NCI-H2107 (cell line): ENCODE data around the gene CENPP.

Source experiments
- DNase-seq: peaks from one replicate; lab custom pipeline; 2025; lab: John Stamatoyannopoulos, UW

CENPP gene

GRCh38 chr9:92426501-92427145 lies 100.9 kb downstream of the CENPP start:
- DNase-seq, result no peak

DNA sequence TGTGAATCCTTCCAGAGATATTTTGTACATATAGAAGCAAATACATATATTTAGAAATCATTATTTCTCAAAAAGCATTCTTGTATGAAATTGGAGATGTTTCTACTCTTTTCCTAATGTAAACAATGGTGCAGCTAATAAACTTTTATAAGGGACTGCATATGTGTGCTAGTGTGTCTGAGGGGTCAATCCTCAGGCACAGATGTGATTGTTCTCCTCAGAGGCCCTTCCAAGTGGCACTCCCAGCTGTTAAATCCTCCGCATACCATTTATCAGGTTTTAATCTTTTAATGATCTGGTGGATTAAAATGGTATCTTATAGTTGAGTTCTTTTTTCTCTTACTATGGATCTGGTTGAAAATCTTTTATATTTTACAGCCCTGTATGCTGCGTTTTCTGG lies 104.1 kb downstream of the CENPP start:
- DNase-seq, result no peak

- DNase-seq, result no peak
Observed at GRCh38 chr9:92432350-92432749, 106.6 kb downstream of the CENPP start.

DNA sequence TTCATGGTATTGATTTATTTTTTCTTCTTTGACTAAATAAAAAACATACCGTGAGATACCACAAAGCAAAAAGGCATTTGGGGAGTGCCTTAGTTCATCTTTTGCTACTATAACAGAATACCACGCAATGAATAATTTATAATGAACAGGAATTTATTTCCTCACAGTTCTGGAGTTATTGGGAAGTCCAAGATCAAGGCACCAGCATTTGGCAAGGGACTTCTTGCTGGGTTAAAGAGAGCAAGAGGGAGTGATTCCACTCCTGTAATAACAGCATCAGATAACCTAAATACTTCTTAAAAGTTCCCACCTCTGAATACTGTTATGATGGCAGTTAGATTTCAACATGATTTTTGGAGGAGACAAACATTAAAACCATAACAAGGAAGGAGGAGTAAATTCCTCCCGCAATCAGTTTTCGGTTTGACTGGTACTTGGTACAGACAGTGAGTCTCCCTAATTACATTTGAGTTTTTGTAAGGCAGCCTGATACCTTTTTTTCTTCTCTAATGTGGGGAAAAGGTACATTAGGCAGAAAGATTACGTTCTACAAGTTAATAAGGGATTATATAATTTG lies 107.3 kb downstream of the CENPP start:
- DNase-seq, result no peak

GRCh38 chr9:92435263-92435662 lies 109.5 kb downstream of the CENPP start:
- no peak for DNase-seq

DNA sequence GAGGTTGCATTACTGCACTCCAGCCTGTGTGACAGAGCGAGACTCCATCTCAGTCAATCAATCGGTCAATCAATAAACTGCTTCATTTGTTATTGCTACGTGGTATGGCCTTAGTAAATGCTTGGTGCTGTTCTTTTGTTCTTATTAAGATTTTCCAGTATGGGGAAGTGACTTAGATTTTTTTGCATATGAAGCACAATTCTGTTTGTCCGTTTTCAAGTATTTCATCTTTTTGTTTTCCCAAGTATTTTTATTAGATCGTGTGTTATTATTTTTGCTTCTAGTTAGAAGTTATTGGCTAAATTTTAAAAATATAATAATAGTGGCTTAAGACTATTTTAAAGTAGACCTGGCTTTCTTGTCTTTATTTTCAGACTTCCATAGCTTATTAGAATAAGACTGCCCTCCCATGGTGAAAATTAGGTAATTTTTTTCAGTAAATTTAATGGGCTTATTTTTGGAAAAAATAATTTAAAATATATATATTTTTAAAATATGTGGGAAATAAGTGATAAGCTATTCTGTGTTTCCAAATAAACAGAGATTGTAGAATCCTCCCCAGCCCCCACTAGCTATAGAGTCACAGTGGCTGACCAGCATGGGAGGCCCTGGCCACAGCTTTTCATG lies 113.3 kb downstream of the CENPP start:
- no peak for DNase-seq

- DNase-seq, result no peak
Observed at GRCh38 chr9:92439921-92440750, 114.4 kb downstream of the CENPP start.

DNA sequence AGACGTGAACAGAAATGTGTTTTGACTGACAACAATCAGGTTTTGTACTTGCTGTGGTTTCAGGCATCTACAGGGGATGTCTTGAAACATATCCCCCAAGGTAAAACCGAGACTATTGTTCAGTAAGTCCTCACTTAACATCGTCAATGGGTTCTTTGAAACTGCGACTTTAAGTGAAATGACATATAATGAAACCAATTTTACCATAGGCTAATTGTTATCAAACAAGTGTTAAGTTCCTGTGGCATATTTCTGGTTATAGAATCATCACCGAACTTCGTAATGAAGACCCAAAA lies 114.9 kb downstream of the CENPP start:
- DNase-seq, result no peak

DNA sequence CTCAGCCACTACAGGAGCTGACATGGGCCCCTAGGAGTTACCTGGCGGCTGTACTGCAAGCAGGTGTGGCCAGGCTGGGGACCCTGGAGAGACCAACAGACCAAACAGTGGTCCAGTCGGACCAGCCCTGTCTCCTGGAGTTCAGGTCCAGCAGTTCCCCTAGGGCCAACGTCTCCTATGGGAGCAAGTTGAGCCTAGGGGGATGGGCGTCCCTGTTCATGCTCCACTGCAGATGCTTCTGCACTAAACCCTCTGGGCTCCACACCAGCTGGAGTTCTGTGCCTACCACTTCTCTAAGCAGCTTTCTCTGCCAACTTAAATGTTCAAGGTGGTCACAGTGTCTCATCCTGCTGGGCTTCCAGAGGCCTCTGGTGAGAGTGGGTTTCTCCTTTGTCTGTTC lies 119.1 kb downstream of the CENPP start:
- DNase-seq, result no peak

DNA sequence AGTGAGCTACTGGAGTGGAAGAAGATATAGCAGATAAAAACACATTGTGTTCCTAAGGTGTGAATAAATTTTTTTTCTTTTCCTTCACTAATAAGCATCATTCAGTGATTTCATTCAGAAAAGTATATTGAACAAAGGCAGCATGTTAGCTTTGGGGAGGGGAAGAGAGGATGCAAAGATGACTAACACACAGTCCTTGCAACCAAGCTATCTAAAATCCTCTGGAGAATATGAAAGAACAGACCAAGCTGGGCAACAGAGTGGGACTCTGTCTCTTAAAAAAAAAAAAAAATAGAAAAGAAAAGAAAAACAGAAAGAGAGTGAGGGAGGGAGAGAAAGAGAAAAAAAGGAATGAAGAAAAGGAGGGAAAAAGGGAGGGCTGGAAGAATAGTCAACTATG lies 120.8 kb downstream of the CENPP start:
- DNase-seq, result no peak

GRCh38 chr9:92455217-92455616 lies 129.5 kb downstream of the CENPP start:
- no peak for DNase-seq

GRCh38 chr9:92457576-92457975 lies 131.8 kb downstream of the CENPP start:
- no peak for DNase-seq

- no peak for DNase-seq
Observed at GRCh38 chr9:92463387-92463786, 137.6 kb downstream of the CENPP start.

DNA sequence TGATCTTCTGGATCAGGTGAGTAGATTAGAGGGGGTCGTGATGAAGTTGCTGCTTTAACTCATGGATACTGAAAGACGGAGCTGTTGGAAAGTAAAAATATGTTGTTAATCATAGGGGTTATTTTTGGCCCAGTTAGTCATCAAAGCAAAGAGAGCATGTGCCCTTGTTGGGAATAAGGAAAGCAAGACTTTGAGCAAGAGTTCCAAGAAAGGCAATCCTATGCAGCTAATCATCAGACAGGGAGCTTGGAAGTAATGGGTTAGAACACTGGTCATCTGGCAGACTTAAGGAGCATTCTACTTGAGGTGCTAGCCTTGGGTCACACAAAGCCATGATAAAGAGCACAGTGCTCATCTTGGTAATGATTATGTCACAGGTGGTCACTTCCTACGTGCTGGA lies 138.2 kb downstream of the CENPP start:
- no peak for DNase-seq

DNA sequence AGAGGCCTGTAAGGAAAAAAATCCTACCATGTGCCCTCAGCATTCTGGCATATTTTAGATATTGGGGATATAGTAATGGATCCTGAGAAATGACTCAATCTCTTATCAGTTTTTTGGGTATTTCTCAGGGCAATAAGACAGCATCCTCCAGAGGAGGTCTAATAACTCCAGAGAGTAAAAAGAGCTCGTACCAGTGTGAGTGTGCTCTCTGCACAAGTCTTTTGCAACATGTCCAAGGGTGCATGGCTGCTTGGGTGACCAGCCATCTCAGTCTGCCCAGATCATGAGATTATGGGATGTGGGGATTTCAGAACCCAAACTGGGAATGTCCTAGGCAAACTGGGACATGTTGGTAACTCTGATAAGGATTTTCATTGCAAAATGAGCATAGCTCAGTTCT lies 141.3 kb downstream of the CENPP start:
- no peak for DNase-seq

DNA sequence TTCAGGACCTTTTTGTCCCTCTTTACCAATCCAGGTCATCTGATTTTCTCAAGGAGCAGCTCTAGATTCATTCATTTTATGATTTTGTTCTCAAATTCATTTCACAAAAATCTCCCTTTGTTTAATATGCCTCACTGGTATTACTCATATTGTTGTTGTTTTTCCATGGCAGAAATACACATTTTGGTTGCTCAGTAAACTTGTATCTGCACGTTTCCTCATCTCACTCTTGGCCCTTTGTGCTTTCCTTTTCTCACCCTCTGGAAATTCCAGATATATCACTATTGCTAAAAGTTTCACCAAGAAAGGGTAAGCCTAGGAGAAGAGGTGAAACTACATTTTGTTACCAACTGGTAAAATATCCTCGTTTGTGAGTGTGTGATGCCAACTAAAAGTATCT lies 141.8 kb downstream of the CENPP start:
- no peak for DNase-seq

DNA sequence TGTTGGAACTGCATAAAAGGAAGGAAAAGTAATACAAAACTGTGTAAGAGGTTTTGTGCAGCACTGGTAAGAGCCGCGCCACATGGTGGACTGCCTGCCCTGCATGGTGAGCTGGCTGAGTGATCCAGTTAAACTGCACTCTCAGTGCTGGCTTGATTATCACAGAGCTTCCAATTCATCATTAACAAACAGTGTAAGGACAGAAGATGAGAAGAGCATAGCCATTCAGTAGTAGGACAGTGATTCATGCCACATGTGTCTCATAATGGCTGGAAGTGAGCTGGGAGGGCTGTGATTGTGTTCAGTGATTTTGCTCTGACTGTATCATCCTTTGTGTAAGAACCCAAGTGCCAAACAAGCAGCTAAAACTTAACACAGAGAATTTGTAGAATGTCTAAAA lies 142.5 kb downstream of the CENPP start:
- no peak for DNase-seq

- DNase-seq, result no peak
Observed at GRCh38 chr9:92474587-92474986, 148.8 kb downstream of the CENPP start.

DNA sequence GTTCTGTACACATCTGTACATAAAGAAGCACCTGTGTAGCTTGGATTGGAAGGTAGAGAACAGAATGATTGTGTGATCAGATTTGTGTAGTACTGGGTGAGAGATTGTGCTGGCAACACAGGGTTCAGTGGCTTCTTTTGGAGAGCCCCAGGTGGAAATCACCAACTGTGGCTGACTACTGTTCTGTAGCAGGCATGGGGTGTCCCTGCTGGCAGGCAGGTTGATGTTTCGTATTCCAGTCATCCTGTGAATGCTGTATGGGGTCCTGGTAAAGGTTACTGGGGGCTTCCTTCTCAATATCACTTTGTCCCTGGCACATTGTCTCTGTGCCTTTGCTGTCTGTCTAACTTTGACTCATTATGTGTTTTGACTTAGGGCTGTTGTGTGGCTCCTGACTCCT lies 151.2 kb downstream of the CENPP start:
- DNase-seq, result no peak

DNA sequence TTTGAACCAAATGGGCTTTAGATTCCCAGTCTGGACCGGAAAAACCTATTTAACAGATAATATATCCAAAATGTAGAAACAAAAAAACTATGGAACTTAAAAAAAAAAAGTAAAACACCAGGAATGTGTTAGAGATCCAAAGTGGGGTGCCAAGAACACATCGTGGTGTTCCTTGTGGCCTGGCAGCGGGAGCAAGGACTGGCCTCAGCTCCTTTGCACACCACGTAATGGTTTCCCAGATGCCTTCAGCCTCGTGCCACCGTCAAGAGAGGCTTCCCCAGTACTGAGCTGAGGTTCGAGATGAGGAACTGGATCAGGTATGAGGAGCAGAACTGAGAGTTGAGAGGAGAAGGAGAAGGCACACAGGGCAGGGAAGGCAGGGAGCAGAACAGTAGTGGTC lies 153.0 kb downstream of the CENPP start:
- DNase-seq, result no peak

DNA sequence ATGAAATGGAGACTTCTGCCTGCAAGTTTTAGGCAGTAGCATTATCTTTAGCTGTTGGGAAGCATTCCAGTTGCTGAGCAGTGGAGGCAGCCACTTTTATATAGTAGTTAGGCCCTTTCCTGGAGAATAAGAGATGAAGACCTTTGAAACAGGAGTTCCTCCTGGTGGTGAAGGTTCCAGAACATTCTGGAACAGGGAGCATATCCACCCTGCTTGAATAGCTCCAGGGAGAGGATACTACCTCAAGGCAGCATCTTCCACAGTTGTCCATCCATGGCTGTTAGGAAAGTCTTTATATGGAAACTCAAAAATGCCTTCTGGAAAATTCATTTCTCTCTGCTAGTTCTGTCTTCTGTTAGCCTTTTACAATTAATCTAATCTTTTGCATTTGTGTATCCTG lies 153.6 kb downstream of the CENPP start:
- no peak for DNase-seq

- no peak for DNase-seq
Observed at GRCh38 chr9:92480291-92480771, 154.6 kb downstream of the CENPP start.
